IMR-90 (cell line): ENCODE results near the gene AP2M1. TPM values are rescaled to one million over a fixed set of nuclear protein-coding genes. Genes with fewer than 3 reads are reported as not detected.

Experiments
- ATAC-seq: fragments of 200-7000 bp; cut with Tn5 transposase; 2 replicates; pipeline ENCODE4 v1.9.1; 2020; ENCODE audit warnings: low read depth, mild to moderate bottlenecking, moderate library complexity
- BruUV-seq: library from RNA; stranded (reverse); fragments of 400-500 nt; replicated peaks from 2 replicates; lab custom pipeline; 2021; lab: Mats Ljungman, UMichigan
- CTCF ChIA-PET: fragments of 300-600 bp; formaldehyde crosslinking; extraction: SDS; loops from one replicate; lab custom pipeline; 2021; ENCODE audit warnings: antibody characterized with exemption; lab: Yijun Ruan, JAX
- POLR2A ChIA-PET: fragments of 300-600 bp; sonication (Branson Sonifier 250); formaldehyde crosslinking; loops from one replicate; lab custom pipeline; 2022; ENCODE audit warnings: antibody characterized with exemption; ENCODE audit not compliant: unreplicated experiment; lab: Charles Lee
- DNase-seq: peaks from one replicate; pipeline ENCODE4 v3.0.0; 2013
- H2AFZ ChIP-seq: replicated peaks from 2 replicates; pipeline ENCODE3; 2013; ENCODE audit warnings: low read length, mild to moderate bottlenecking; ENCODE audit not compliant: poor library complexity
- H2AK5ac ChIP-seq: 2 replicates; pipeline ENCODE4 v1.6.1; 2013; ENCODE audit warnings: low read depth, low read length, inconsistent platforms
- H2AK9ac ChIP-seq: replicated peaks from 2 replicates; pipeline ENCODE3; 2013; ENCODE audit warnings: mild to moderate bottlenecking, low read depth, low read length, moderate library complexity; ENCODE audit not compliant: poor library complexity
- H2BK120ac ChIP-seq: 2 replicates; pipeline ENCODE4 v1.6.1; 2013; ENCODE audit warnings: low read depth, low read length, inconsistent platforms
- H2BK15ac ChIP-seq: 3 replicates; pipeline ENCODE4 v1.6.1; 2013; ENCODE audit warnings: low read depth, low read length, inconsistent platforms
- H2BK20ac ChIP-seq: 2 replicates; pipeline ENCODE4 v1.6.1; 2013; ENCODE audit warnings: low read depth, mild to moderate bottlenecking, inconsistent platforms, low read length, moderate library complexity
- H2BK5ac ChIP-seq: 2 replicates; pipeline ENCODE4 v1.6.1; 2013; ENCODE audit warnings: mild to moderate bottlenecking, low read depth, low read length, inconsistent platforms; ENCODE audit not compliant: poor library complexity, severe bottlenecking
- H3K14ac ChIP-seq: replicated peaks from 2 replicates; pipeline ENCODE4 v1.6.1; 2013; ENCODE audit warnings: low read depth, low read length, inconsistent platforms
- H3K18ac ChIP-seq: 2 replicates; pipeline ENCODE4 v1.6.1; 2013; ENCODE audit warnings: low read depth, low read length, control low read depth
- H3K23ac ChIP-seq: 2 replicates; pipeline ENCODE4 v1.6.1; 2013; ENCODE audit warnings: low read depth, low read length, inconsistent platforms
- H3K27ac ChIP-seq: 2 replicates; pipeline ENCODE4 v1.5.1; 2013; ENCODE audit warnings: mild to moderate bottlenecking, control low read depth, low read length; ENCODE audit not compliant: insufficient read depth
- H3K27me3 ChIP-seq: 2 replicates; pipeline ENCODE4 v1.6.1; 2013; ENCODE audit warnings: low read length; ENCODE audit not compliant: control insufficient read depth, insufficient read depth
- H3K36me3 ChIP-seq: 2 replicates; pipeline ENCODE4 v1.6.1; 2013; ENCODE audit warnings: low read length, mixed read lengths; ENCODE audit not compliant: control insufficient read depth, insufficient read depth
- H3K4ac ChIP-seq: 2 replicates; pipeline ENCODE4 v1.6.1; 2013; ENCODE audit warnings: low read depth, low read length, inconsistent platforms
- H3K4me1 ChIP-seq: 2 replicates; pipeline ENCODE4 v1.6.1; 2013; ENCODE audit warnings: low read length, mixed read lengths; ENCODE audit not compliant: control insufficient read depth, insufficient read depth
- H3K4me2 ChIP-seq: 2 replicates; pipeline ENCODE4 v1.6.1; 2013; ENCODE audit warnings: low read depth, mild to moderate bottlenecking, control low read depth, low read length, moderate library complexity
- H3K4me3 ChIP-seq: 2 replicates; pipeline ENCODE4 v1.5.1; 2013; ENCODE audit warnings: low read depth, mild to moderate bottlenecking, control low read depth, low read length, moderate library complexity; ENCODE audit not compliant: insufficient read depth
- H3K56ac ChIP-seq: 2 replicates; pipeline ENCODE4 v1.6.1; 2013; ENCODE audit warnings: low read length, inconsistent platforms; ENCODE audit not compliant: insufficient read depth; ENCODE audit errors: extremely low read depth
- H3K79me1 ChIP-seq, 2 experiments: 2 replicates each; pipeline ENCODE4 v1.6.1; 2013; ENCODE audit warnings: low read length in 2 of 2, inconsistent platforms in 1 of 2, low read depth in 1 of 2
- H3K9ac ChIP-seq: 2 replicates; pipeline ENCODE4 v1.6.1; 2013; ENCODE audit warnings: low read depth, low read length, control low read depth
- H3K9me1 ChIP-seq: 2 replicates; pipeline ENCODE4 v1.6.1; 2013; ENCODE audit warnings: low read length, inconsistent platforms; ENCODE audit not compliant: insufficient read depth
- H3K9me3 ChIP-seq: 2 replicates; pipeline ENCODE4 v1.6.1; 2013; ENCODE audit warnings: low read length; ENCODE audit not compliant: control insufficient read depth, insufficient read depth
- H4K20me1 ChIP-seq: 2 replicates; pipeline ENCODE4 v1.6.1; 2013; ENCODE audit warnings: low read length, inconsistent platforms; ENCODE audit not compliant: insufficient read depth
- H4K5ac ChIP-seq: 2 replicates; pipeline ENCODE4 v1.6.1; 2013; ENCODE audit warnings: mild to moderate bottlenecking, low read depth, low read length, control low read depth
- H4K8ac ChIP-seq, 2 experiments: 2 replicates each; pipeline ENCODE4 v1.6.1; 2013; ENCODE audit warnings: low read depth in 2 of 2, low read length in 2 of 2, control low read depth in 1 of 2, inconsistent platforms in 1 of 2
- H4K91ac ChIP-seq: 2 replicates; pipeline ENCODE4 v1.6.1; 2013; ENCODE audit warnings: low read depth, low read length, inconsistent platforms; ENCODE audit not compliant: insufficient read depth
- BHLHE40 ChIP-seq: fragments of 150-350 bp; IDR thresholded peaks from 2 replicates; pipeline ENCODE4 v1.6.1; 2016; ENCODE audit warnings: mild to moderate bottlenecking, low read depth, low read length
- MXI1 ChIP-seq: IDR thresholded peaks from 2 replicates; pipeline ENCODE4 v1.6.1; 2012; ENCODE audit warnings: low read depth, mild to moderate bottlenecking, low read length, moderate library complexity, borderline replicate concordance
- RAD21 ChIP-seq: IDR thresholded peaks from 2 replicates; pipeline ENCODE4 v1.6.1; 2012; ENCODE audit warnings: low read length, improper control_type of control experiment
- RCOR1 ChIP-seq: IDR thresholded peaks from 2 replicates; pipeline ENCODE4 v1.6.1; 2012; ENCODE audit warnings: mild to moderate bottlenecking, low read length, improper control_type of control experiment; ENCODE audit not compliant: insufficient replicate concordance
- WGBS, 2 experiments: methylation state at CpG; one replicate each; pipeline versions ENCODE4 v1.1.5 to v1.1.7; 2013; ENCODE audit warnings: missing lambda C conversion rate in 2 of 2; ENCODE audit not compliant: insufficient read length in 1 of 2; ENCODE audit errors: extremely low coverage in 2 of 2; 5-methylcytosine and 5-hydroxymethylcytosine counted together
- dilution Hi-C: fragments of 300-500 bp; cut with HindIII; formaldehyde crosslinking; loops from one replicate; pipeline ENCODE4 v1.14.3; 2018; ENCODE audit warnings: low sequenced_read_pairs; ENCODE audit not compliant: unreplicated experiment
- in situ Hi-C: fragments of 300-500 bp; cut with MboI; formaldehyde crosslinking; loops from 3 replicates; pipeline ENCODE4 v1.14.3; 2019; ENCODE audit warnings: low sequenced_read_pairs, inconsistent platforms, mixed read lengths
- intact Hi-C: fragments of 100-400 bp; cut with micrococcal nuclease; formaldehyde crosslinking; loops from 2 replicates; pipeline ENCODE4 v1.10.0; 2022
- polyA plus RNA-seq, 3 experiments: library from polyadenylated mRNA; depleted of rRNA; stranded (reverse); fragments of >200 nt; gene quantifications; 2 replicates each; pipeline ENCODE4 v1.2.3, GENCODE V29; 2012; ENCODE audit warnings: low replicate concordance in 1 of 3
- total RNA-seq: library from RNA; depleted of rRNA; stranded (reverse); fragments of >200 nt; gene quantifications from 2 replicates; pipeline ENCODE4 v1.2.3, GENCODE V29; 2012

Gene AP2M1
- total and polyA plus RNA-seq, 2 of the 4 experiments (the other 2 are of a cell fraction) = 876 to 1,065 TPM

DNA sequence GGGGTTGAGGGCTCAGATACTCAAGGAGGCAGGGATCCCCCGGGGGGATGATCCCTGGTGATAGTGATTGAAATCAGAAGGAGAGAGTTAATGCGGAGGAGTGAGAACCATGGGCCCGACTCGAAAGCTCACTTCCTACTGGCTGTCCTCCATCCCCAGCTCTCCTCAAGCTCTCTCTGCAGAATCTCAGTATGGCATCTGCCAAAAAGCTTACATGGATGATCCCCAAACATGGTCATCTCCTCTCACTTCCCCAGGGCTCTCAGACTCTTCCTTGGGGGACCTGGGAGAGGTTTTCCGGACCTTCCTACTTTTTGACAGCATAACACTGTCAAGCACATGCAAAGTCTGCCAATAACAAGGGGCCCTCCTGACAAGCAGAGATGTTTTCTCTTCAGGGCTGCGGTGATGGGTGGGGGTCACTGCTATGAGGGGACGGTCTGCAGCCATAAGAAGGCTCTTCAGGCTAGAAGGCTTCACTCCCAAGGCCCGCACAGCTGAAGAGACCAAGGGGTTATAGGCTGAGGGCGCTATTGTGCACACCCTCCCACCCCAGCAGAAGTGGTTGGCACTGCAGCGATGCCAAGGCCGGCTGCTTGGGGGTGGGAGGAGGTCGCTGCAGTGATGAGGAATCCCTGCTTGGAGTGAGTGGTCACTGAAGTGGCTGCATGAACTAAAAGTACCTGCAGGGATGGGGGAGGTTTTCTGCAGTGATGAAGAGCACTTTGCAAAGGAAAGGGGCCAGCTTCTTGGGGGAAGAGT is 53.9 kb downstream of the AP2M1 start:
- peaks cover 69% of the 10 kb centered on the region for H3K27me3 ChIP-seq
- no peak overlapping the region for H3K18ac ChIP-seq
- POLR2A ChIA-PET = no interaction called here

More for the DNA sequence above, 53.9 kb downstream of the AP2M1 start:
- Histone ChIP-seq H3K36me3 (no peaks in the 10 kb centered on the region), H3K56ac (no peak overlapping the region), H4K8ac (no peak overlapping the region), H3K4ac (no peak overlapping the region), H3K9me3 (no peaks in the 10 kb centered on the region), H2AK9ac (no peak overlapping the region), H3K4me2 (no peak overlapping the region; the same call in 1 of the 2 replicates), H4K20me1 (no peaks in the 10 kb centered on the region; the same call in 1 of the 2 replicates), H3K9ac (no peak overlapping the region), H2BK20ac (no peak overlapping the region), H2BK5ac (no peak overlapping the region), H2BK15ac (no peak overlapping the region), H3K9me1 (0 out of 2 replicates have a peak, but pooled peaks cover 3% of the 10 kb centered on the region), H4K91ac (no peak overlapping the region), H2AK5ac (no peak overlapping the region), H3K4me3 (no peak overlapping the region), H3K4me1 (no peaks in the 10 kb centered on the region; the same call in 1 of the 2 replicates), H2AFZ (no peak overlapping the region), H2BK120ac (no peak overlapping the region), H3K79me1 (no peaks in the 10 kb centered on the region), H3K23ac (no peak overlapping the region), H3K27ac (no peak overlapping the region), H3K14ac (no peak overlapping the region), H4K5ac (no peak overlapping the region)
- TF ChIP-seq MXI1 (no peak), RCOR1 (no peak), RAD21 (no peak), BHLHE40 (no peak)
- no peak for ATAC-seq
- CTCF ChIA-PET = interaction anchor here (0.5 to 1.6 kb wide), 5 partner anchors 11 to 44 kb away, joined by 3 to 10 read pairs (median 4); no protein-coding TSS in a partner anchor
- intact Hi-C loops (loop anchor here (5.0 kb wide), 1 partner anchor 59 kb away; no protein-coding TSS in a partner anchor), dilution Hi-C loops (no loop called here), in situ Hi-C loops (no loop called here)
- no CpG with 5 or more reads among the region's 12 CpGs for WGBS, 2 experiments
- BruUV-seq = no TSS peak
- DNase-seq = no peak
